ENCODE results near the gene SMOC1.

The SMOC1 gene

GRCh38 chr14:69855180-69855832 lies 23.9 kb upstream of the SMOC1 start:
- no peak for DNase-seq
- Histone ChIP-seq H3K4me1 (no peaks in the 10 kb centered on the region), H3K27ac (no peak overlapping the region), H3K36me3 (no peaks in the 10 kb centered on the region), H3K27me3 (peaks cover 0 to 8% of the 10 kb centered on the region in 2 donors), H3K4me3 (no peak overlapping the region), H3K9me3 (no peaks in the 10 kb centered on the region)
- TF ChIP-seq CTCF (IDR thresholded peaks at IDR 0.05), result no peak
- intact Hi-C loops (cut with DNase I; ENCODE audit: low total_unique reads), result no loop called here

GRCh38 chr14:69858801-69859200 lies 20.4 kb upstream of the SMOC1 start:
- Histone ChIP-seq H3K36me3 (no peaks in the 10 kb centered on the region), H3K4me1 (no peaks in the 10 kb centered on the region), H3K9me3 (no peaks in the 10 kb centered on the region), H3K27ac (no peak overlapping the region), H3K27me3 (peaks cover 0 to 6% of the 10 kb centered on the region in 2 donors), H3K4me3 (no peak overlapping the region)
- intact Hi-C loops (cut with DNase I; ENCODE audit: low total_unique reads), result no loop called here
- no peak for DNase-seq
- TF ChIP-seq CTCF (IDR thresholded peaks at IDR 0.05), result no peak

- no peak overlapping the region for H3K4me3 ChIP-seq
- no peak overlapping the region for H3K27ac ChIP-seq
- DNase-seq, result no peak
- peaks cover 0 to 5% of the 10 kb centered on the region in 2 donors for H3K27me3 ChIP-seq
- H3K4me1 ChIP-seq, result no peaks in the 10 kb centered on the region
- no peaks in the 10 kb centered on the region for H3K36me3 ChIP-seq
- intact Hi-C loops (cut with DNase I; ENCODE audit: low total_unique reads), result no loop called here
- no peak for TF ChIP-seq CTCF (IDR thresholded peaks at IDR 0.05)
- peaks cover 0 to 4% (median 0%) of the 10 kb centered on the region in 3 donors for H3K9me3 ChIP-seq
Observed at GRCh38 chr14:69859591-69859990, 19.6 kb upstream of the SMOC1 start.

GRCh38 chr14:69860221-69860620 lies 19.0 kb upstream of the SMOC1 start:
- H3K4me3 ChIP-seq, result no peak overlapping the region
- intact Hi-C loops (cut with DNase I; ENCODE audit: low total_unique reads), result loop anchor here (10.0 kb wide), 1 partner anchor 165 kb away; no protein-coding TSS in a partner anchor
- H3K9me3 ChIP-seq, result peaks cover 0 to 10% (median 6%) of the 10 kb centered on the region in 3 donors
- no peaks in the 10 kb centered on the region for H3K36me3 ChIP-seq
- H3K27ac ChIP-seq, result no peak overlapping the region
- no peak for TF ChIP-seq CTCF (IDR thresholded peaks at IDR 0.05)
- peaks cover 0 to 5% of the 10 kb centered on the region in 2 donors for H3K27me3 ChIP-seq
- DNase-seq, result no peak
- no peaks in the 10 kb centered on the region for H3K4me1 ChIP-seq

- DNase-seq, result no peak
- Histone ChIP-seq H3K4me1 (no peaks in the 10 kb centered on the region), H3K27me3 (peaks cover 0 to 5% of the 10 kb centered on the region in 2 donors), H3K36me3 (no peaks in the 10 kb centered on the region), H3K27ac (no peak overlapping the region), H3K9me3 (peaks cover 0 to 10% (median 6%) of the 10 kb centered on the region in 3 donors), H3K4me3 (no peak overlapping the region)
- intact Hi-C loops (cut with DNase I; ENCODE audit: low total_unique reads), result loop anchor here (10.0 kb wide), 1 partner anchor 164 kb away; no protein-coding TSS in a partner anchor
- TF ChIP-seq CTCF (IDR thresholded peaks at IDR 0.05), result no peak
Observed at GRCh38 chr14:69861025-69861569, 18.1 kb upstream of the SMOC1 start.
